HCT116 (cell line): Measurements from ENCODE around the gene RNU5D-1. TPM values are rescaled to one million over a fixed set of nuclear protein-coding genes. Genes with fewer than 3 reads are reported as not detected.

Source experiments
- ATAC-seq: fragments of 200-7000 bp; cut with Tn5 transposase; 2 replicates; pipeline ENCODE4 v1.9.1; 2020; ENCODE audit warnings: mild to moderate bottlenecking, moderate library complexity
- BruUV-seq: library from RNA; stranded (reverse); fragments of 400-500 nt; replicated peaks from 2 replicates; lab custom pipeline; 2021; lab: Mats Ljungman, UMichigan
- CTCF ChIA-PET: fragments of 300-600 bp; sonication (Branson Sonifier 250); formaldehyde crosslinking; loops from one replicate; lab custom pipeline; 2021; ENCODE audit warnings: antibody characterized with exemption; lab: Charles Lee
- POLR2A ChIA-PET: fragments of 300-600, 350-600 bp; sonication (Branson Sonifier 250); formaldehyde crosslinking; loops from one replicate; lab custom pipeline; 2021; ENCODE audit warnings: antibody characterized with exemption; lab: Charles Lee
- RAD21 ChIA-PET, 2 experiments: fragments of 300-600 bp; sonication (Branson Sonifier 250); formaldehyde crosslinking; loops; one replicate each; lab custom pipeline; 2023; ENCODE audit warnings: low total read pairs in 2 of 2; ENCODE audit not compliant: uncharacterized antibody in 2 of 2, unreplicated experiment in 2 of 2, low non-redundant PET in 1 of 2; lab: Charles Lee
- DNase-seq: peaks from one replicate; pipeline ENCODE4 v3.0.0-alpha.2; 2010; ENCODE audit warnings: low read depth, low spot score
- H2AFZ ChIP-seq: fragments of 200-600 bp; shearing (Covaris generic), sonication (generic); 2 replicates; pipeline ENCODE4 v1.6.1; 2017; ENCODE audit warnings: low read depth, mixed run types, mixed read lengths, antibody characterized with exemption, low read length; ENCODE audit not compliant: poor library complexity, severe bottlenecking
- H3K27ac ChIP-seq: 2 replicates; pipeline ENCODE4 v1.5.1; 2012; ENCODE audit warnings: low read depth, low read length
- H3K27me3 ChIP-seq: fragments of 200-600 bp; sonication (generic); 2 replicates; pipeline ENCODE4 v1.6.1; 2016; ENCODE audit warnings: mixed run types, low read length, mixed read lengths; ENCODE audit not compliant: insufficient read depth
- H3K36me3 ChIP-seq, 2 experiments: fragments of 200-500 bp in 1 of 2; fragments of 200-600 bp in 1 of 2; sonication (Bioruptor generic) in 1 of 2; sonication (generic) in 1 of 2; 2 replicates each; pipeline versions ENCODE4 v1.5.1 to v1.6.1; 2014 to 2016; ENCODE audit warnings: low read length in 2 of 2, inconsistent platforms in 1 of 2, mixed read lengths in 1 of 2, mixed run types in 1 of 2; ENCODE audit not compliant: insufficient read depth in 2 of 2, control insufficient read depth in 1 of 2
- H3K4me1 ChIP-seq, 2 experiments: fragments of 200-600 bp in 1 of 2; sonication (generic) in 1 of 2; 2 replicates each; pipeline versions ENCODE4 v1.5.1 to v1.6.1; 2012 to 2017; ENCODE audit warnings: low read length in 2 of 2, inconsistent platforms in 1 of 2, mild to moderate bottlenecking in 1 of 2, mixed read lengths in 1 of 2, mixed run types in 1 of 2, moderate library complexity in 1 of 2; ENCODE audit not compliant: insufficient read depth in 2 of 2, control insufficient read depth in 1 of 2
- H3K4me2 ChIP-seq: fragments of 200-600 bp; sonication (generic); 2 replicates; pipeline ENCODE4 v1.6.1; 2017; ENCODE audit warnings: mixed run types, low read length, mixed read lengths
- H3K4me3 ChIP-seq, 2 experiments: fragments of 200-600 bp in 1 of 2; sonication (generic) in 1 of 2; replicated peaks in 1 of 2; 2 replicates each; pipeline ENCODE4 v1.5.1; 2011 to 2016; ENCODE audit warnings: low read length in 2 of 2, control low read depth in 1 of 2, low read depth in 1 of 2, mild to moderate bottlenecking in 1 of 2, mixed read lengths in 1 of 2, mixed run types in 1 of 2
- H3K79me2 ChIP-seq: fragments of 200-600 bp; sonication (generic); 2 replicates; pipeline ENCODE4 v1.6.1; 2017; ENCODE audit warnings: mild to moderate bottlenecking, mixed run types, low read length, moderate library complexity, mixed read lengths; ENCODE audit not compliant: insufficient read depth
- H3K9ac ChIP-seq: fragments of 200-600 bp; sonication (generic); 2 replicates; pipeline ENCODE4 v1.6.1; 2016; ENCODE audit warnings: low read length, mixed read lengths
- H3K9me2 ChIP-seq: fragments of 200-600 bp; sonication (generic), shearing (Covaris generic); 2 replicates; pipeline ENCODE4 v1.6.1; 2017; ENCODE audit warnings: mixed run types, mild to moderate bottlenecking, moderate library complexity; ENCODE audit not compliant: insufficient read depth
- H3K9me3 ChIP-seq, 2 experiments: fragments of 200-500 bp in 1 of 2; fragments of 200-600 bp in 1 of 2; sonication (Bioruptor generic) in 1 of 2; sonication (generic) in 1 of 2; 2 replicates each; pipeline ENCODE4 v1.6.1; 2014 to 2017; ENCODE audit warnings: low read length in 2 of 2, mixed read lengths in 2 of 2, inconsistent platforms in 1 of 2, low read depth in 1 of 2, mild to moderate bottlenecking in 1 of 2, mixed run types in 1 of 2, moderate library complexity in 1 of 2; ENCODE audit not compliant: control insufficient read depth in 1 of 2, insufficient read depth in 1 of 2
- H4K20me1 ChIP-seq: fragments of 200-600 bp; sonication (generic), shearing (Covaris generic); 2 replicates; pipeline ENCODE4 v1.6.1; 2017; ENCODE audit warnings: mixed run types, mild to moderate bottlenecking, moderate library complexity; ENCODE audit not compliant: insufficient read depth
- EZH2phosphoT487 ChIP-seq: fragments of 200-600 bp; IDR thresholded peaks from 2 replicates; pipeline ENCODE4 v1.6.1; 2018; ENCODE audit warnings: antibody characterized with exemption, borderline replicate concordance
- JUND ChIP-seq: IDR thresholded peaks from 2 replicates; pipeline ENCODE4 v1.6.1; 2012
- SRF ChIP-seq: IDR thresholded peaks from 2 replicates; pipeline ENCODE4 v1.6.1; 2012; ENCODE audit warnings: low read depth
- TCF7L2 ChIP-seq: IDR thresholded peaks from 2 replicates; pipeline ENCODE4 v1.7.0; 2011; ENCODE audit warnings: borderline replicate concordance, inconsistent platforms; ENCODE audit not compliant: insufficient read depth, insufficient read length; ENCODE audit errors: extremely low read depth
- intact Hi-C: fragments of 100-400 bp; cut with micrococcal nuclease; formaldehyde crosslinking; loops from 2 replicates; pipeline ENCODE4 v1.10.0; 2022
- total RNA-seq: library from RNA; stranded (reverse); gene quantifications from one replicate; pipeline ENCODE4 v1.2.1, GENCODE V29; 2021; ENCODE audit not compliant: unreplicated experiment
- TF ChIP-seq, protein P1 (sequence below), 3 experiments: fragments of 200-600 bp in 1 of 3; sonication (generic) in 1 of 3; IDR thresholded peaks in 2 of 3; conservative IDR thresholded peaks in 1 of 3; 2 replicates each; pipeline ENCODE4 v1.5.1; 2012 to 2017; ENCODE audit warnings: low read depth in 2 of 3, low read length in 2 of 3, antibody characterized with exemption in 1 of 3, borderline replicate concordance in 1 of 3, control low read depth in 1 of 3, mild to moderate bottlenecking in 1 of 3, mixed read lengths in 1 of 3, mixed run types in 1 of 3, moderate library complexity in 1 of 3; ENCODE audit not compliant: insufficient read depth in 1 of 3

The RNU5D-1 gene
- total RNA-seq, 1 experiment from 2014 or later, result not detected

DNA sequence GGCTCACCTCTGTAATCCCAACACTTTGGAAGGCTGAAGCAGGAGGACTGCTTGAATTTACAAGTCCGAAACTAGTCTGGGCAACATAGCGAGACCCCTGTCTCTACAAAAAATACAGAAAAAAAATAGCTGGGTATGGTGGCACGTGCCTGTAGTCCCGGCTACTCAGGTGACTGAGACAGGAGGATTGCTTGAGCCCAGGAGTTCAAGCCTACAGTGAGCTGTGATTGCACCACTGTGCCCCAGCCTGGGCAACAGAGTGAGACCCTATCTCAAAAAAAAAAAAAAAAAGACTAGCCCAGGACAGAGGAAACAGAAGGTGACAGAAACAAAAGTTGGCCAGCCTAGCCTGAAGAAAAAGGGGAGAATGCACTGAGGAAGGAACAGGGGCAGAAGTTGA lies 35.3 kb downstream of the RNU5D-1 start (continued):
- TF ChIP-seq TCF7L2, result no peak
- TF ChIP-seq EZH2phosphoT487, result no peak
- no peak for TF ChIP-seq SRF

DNA sequence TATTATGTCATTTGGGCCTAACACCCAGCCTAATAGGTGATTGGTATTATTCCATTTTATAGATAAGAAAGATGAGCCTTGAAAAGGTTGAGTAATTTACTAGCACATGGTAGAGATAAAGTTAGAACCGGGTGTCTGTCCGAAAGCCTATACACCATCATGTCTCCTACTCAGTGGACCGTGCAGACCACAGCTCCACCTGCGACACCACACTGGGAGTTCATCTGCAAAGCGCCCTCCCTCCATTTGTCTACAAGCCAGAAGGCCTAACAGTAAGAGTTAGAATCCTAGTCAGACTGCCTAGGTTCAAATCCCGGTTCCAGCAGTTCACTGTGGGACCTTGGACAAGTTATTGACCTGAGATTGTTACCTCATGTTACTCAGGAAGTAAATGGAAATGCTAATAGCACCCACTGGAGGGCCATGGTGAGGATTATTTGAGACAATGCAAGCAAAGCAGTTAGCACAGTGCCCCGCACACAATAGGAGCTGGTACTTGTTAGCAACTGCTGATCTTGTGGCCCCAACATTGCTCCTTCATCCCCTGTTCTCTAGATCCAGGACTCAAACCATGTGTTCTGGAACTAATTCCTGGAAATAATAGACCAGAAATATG lies 36.0 kb downstream of the RNU5D-1 start:
- peak; percentile 56; the same call in 1 of the 2 replicates for ATAC-seq
- Histone ChIP-seq H3K9me2 (no peaks in the 10 kb centered on the region), H3K4me1 (peaks cover 14 to 35% of the 10 kb centered on the region in 2 experiments), H4K20me1 (no peaks in the 10 kb centered on the region), H3K9ac (no peak overlapping the region), H3K27me3 (no peaks in the 10 kb centered on the region), H3K27ac (no peak overlapping the region), H3K4me2 (no peak overlapping the region), H2AFZ (no peak overlapping the region), H3K9me3 (no peaks in the 10 kb centered on the region), H3K4me3 (no peak overlapping the region), H3K79me2 (no peaks in the 10 kb centered on the region), H3K36me3 (no peaks in the 10 kb centered on the region)
- POLR2A ChIA-PET, result interaction anchor here (6.5 kb wide), 1 partner anchor 26 kb away, joined by 39 read pairs; no protein-coding TSS in a partner anchor
- DNase-seq, result no peak
- CTCF ChIA-PET, result interaction anchor here (1.3 kb wide), 1 partner anchor 12 kb away, joined by 3 read pairs; no protein-coding TSS in a partner anchor
- intact Hi-C loops, result no loop called here
- BruUV-seq, result no TSS peak
- no peak for TF ChIP-seq JUND
- TF ChIP-seq, protein P1, sequence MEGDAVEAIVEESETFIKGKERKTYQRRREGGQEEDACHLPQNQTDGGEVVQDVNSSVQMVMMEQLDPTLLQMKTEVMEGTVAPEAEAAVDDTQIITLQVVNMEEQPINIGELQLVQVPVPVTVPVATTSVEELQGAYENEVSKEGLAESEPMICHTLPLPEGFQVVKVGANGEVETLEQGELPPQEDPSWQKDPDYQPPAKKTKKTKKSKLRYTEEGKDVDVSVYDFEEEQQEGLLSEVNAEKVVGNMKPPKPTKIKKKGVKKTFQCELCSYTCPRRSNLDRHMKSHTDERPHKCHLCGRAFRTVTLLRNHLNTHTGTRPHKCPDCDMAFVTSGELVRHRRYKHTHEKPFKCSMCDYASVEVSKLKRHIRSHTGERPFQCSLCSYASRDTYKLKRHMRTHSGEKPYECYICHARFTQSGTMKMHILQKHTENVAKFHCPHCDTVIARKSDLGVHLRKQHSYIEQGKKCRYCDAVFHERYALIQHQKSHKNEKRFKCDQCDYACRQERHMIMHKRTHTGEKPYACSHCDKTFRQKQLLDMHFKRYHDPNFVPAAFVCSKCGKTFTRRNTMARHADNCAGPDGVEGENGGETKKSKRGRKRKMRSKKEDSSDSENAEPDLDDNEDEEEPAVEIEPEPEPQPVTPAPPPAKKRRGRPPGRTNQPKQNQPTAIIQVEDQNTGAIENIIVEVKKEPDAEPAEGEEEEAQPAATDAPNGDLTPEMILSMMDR (IDR thresholded peaks at IDR 0.05 in 2 of 3, conservative IDR thresholded peaks at IDR 0.05 in 1 of 3; ENCODE audit: borderline replicate concordance in 1 of 3, insufficient read depth in 1 of 3, low read depth in 2 of 3, low read length in 2 of 3), result peak in 1 of 3 experiments; percentile 22; a peak in 1 of 6 replicates
- RAD21 ChIA-PET, result no interaction called here
